ENCODE results near the gene RAD51B.

Gene RAD51B

DNA sequence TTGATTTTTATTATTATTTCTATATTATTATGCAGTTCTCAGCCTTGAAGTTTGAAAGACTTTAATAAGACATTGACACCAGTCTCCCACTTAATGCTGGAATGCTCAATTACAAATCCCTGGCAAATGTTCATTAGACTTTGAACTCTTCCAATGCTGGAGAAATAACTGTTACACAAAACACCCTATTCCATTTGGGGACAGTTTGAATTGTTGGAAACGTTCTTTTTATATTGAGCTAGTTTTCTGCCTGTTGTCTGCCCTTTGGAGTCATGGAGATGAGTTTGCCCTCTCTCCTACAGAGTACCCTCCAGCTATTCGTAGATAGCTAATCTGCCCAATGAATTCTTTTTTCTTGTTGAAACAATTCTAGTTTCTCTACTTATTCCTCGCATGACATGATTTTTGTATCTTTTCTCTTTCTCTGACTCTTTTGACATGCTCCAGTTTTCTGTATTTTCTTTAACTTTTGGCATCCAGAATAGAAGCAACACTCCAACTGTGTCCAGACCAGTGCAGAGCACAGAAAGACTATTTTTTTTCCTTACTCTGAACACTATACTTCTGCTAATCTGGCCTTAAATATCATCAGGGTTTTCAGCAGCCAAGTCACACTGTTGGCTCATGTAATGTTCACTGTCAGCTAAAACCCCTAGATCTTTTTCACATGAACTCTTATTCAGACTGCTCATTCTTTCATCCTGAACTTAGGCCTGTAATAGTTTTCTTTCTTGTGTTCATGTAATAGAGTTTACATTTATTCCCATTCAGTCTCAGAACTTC lies 379.3 kb downstream of the RAD51B start:
- H3K4me3 ChIP-seq (ENCODE audit: low read depth, low read length), result no peak overlapping the region
- no peak for DNase-seq (ENCODE audit: low read depth)
- TF ChIP-seq, protein P1, sequence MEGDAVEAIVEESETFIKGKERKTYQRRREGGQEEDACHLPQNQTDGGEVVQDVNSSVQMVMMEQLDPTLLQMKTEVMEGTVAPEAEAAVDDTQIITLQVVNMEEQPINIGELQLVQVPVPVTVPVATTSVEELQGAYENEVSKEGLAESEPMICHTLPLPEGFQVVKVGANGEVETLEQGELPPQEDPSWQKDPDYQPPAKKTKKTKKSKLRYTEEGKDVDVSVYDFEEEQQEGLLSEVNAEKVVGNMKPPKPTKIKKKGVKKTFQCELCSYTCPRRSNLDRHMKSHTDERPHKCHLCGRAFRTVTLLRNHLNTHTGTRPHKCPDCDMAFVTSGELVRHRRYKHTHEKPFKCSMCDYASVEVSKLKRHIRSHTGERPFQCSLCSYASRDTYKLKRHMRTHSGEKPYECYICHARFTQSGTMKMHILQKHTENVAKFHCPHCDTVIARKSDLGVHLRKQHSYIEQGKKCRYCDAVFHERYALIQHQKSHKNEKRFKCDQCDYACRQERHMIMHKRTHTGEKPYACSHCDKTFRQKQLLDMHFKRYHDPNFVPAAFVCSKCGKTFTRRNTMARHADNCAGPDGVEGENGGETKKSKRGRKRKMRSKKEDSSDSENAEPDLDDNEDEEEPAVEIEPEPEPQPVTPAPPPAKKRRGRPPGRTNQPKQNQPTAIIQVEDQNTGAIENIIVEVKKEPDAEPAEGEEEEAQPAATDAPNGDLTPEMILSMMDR (IDR thresholded peaks at IDR 0.05; ENCODE audit: insufficient read depth, low read depth, low read length, missing control alignments), result no peak

DNA sequence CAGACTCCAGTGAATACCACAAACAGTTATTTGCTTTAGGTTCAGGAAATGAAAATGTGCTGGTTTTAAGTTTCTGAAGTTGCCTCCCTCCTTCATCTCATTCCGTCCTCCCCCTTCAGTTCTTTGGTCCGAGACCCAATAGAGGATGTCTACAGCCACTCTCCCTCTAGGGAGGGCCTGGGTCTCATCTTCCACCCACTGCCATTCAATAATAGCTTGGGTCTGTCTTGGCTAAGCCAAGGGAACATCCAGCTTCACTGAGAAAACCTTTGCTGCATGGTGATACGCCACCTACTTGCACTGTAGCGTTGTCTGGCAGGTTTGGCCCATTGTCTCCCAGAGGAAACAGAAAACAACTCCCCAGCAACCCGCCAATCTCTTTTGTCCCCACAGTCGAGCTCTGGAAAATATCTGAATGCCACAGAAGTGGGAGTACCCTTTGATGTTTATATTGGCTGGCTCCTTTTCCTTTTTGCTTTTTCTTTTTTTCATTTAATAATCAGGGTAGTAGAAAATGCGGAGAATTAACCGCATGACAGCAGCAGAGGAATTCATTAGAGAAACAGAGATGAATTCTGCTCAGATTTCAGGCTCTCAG lies 380.1 kb downstream of the RAD51B start:
- DNase-seq (ENCODE audit: low read depth), result no peak
- H3K4me3 ChIP-seq (ENCODE audit: low read depth, low read length), result no peak overlapping the region
- TF ChIP-seq, protein P1 (IDR thresholded peaks at IDR 0.05; ENCODE audit: insufficient read depth, low read depth, low read length, missing control alignments), result no peak

DNA sequence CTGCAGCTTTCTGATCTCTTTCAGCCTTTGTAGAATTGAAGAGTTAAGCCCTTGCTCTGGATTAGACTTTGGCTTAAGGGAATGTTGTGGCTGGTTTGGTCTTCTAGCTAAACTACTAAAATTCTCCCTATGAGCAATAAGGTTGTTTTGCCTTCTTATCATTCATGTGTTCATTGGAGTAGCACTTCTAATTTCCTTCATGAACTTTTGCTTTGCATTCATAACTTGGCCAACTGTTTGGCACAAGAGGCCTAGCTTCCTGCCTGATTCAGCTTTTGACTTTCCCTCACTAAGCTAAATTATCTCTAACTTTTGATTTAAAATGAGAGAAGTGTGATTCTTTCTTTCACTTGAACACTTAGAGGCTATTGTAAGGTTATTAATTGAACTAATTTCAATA lies 384.3 kb downstream of the RAD51B start:
- TF ChIP-seq, protein P1 (IDR thresholded peaks at IDR 0.05; ENCODE audit: insufficient read depth, low read depth, low read length, missing control alignments), result no peak
- DNase-seq (ENCODE audit: low read depth), result no peak
- H3K4me3 ChIP-seq (ENCODE audit: low read depth, low read length), result no peak overlapping the region

DNA sequence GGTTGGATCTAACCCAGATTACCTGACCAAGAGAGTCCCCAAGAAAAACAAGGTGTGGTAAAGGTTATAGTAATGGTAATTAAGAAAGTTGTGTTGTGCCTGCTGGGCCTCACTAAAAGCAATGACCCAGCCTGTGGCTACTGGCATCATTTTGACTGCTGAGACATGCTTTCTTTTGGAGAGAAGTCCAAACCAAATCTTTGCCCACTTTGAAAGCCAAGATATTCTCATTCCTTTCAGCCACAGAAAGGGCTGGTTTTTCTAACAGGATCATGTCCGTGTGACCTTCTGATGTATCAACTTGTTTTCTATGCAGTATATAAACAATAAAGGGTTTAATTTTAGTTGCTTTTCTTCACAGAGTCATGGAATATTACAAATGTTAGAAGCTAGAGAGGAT lies 388.6 kb downstream of the RAD51B start:
- no peak for DNase-seq (ENCODE audit: low read depth)
- TF ChIP-seq, protein P1 (IDR thresholded peaks at IDR 0.05; ENCODE audit: insufficient read depth, low read depth, low read length, missing control alignments), result no peak
- H3K4me3 ChIP-seq (ENCODE audit: low read depth, low read length), result no peak overlapping the region

DNA sequence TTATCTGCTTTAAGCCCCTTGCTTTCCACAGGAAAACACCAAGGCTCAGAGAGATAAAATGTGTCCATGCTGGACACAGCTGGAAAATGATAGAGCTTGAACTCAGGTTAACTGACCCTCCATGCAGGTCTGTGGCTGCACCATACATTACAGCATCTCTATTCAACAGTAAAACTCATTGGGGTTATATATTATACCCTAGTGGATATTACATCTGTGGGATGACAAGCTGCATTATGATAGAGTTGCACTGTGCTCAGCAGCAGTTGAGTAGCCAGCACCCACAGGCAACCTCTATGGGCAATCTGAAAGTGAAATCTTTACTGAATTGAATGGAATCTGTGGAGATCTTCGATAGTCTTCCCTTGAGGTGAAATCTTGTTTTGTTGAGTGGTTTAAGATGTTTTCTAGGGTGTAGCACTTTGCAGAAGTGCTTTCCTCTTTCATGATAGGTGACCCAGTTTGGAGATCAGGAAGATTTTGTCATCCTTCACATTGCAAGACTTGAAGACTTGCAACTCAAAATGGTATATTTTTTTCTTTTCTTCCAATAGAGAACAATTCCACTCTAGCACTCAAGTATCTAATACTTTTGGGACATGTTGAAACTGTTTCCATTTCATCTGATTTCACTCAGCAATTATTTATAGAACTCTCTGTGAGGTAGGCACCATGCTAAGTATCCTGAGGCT lies 389.2 kb downstream of the RAD51B start:
- DNase-seq (ENCODE audit: low read depth), result peak; percentile 48
- H3K4me3 ChIP-seq (ENCODE audit: low read depth, low read length), result no peak overlapping the region
- TF ChIP-seq, protein P1 (IDR thresholded peaks at IDR 0.05; ENCODE audit: insufficient read depth, low read depth, low read length, missing control alignments), result no peak

DNA sequence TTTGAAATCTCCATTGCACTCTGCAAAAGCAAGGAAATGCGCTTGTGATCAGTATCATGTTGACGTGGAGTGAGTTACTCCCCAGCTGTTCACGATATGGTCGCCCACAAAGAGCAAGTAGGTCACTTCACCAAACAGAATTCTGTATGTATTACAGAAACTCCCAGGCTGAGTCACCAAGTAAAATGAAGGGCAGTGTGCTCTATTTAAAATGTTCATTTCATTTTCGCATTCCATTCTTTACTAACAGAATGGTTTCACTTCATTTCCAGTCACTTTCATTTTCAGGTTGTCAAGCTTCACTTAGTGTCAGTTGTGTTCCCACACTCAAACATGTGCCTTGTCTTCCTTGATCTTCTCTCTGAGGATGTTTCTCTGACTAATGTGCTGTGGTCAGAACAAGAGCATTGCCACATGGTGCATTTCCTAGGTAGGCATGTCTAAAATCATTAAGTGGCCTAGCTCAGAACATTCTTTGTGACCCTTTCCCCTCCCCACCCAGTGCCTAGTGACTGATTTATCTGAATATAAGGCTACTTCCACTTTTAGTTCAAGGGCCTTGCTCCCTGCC lies 391.2 kb downstream of the RAD51B start:
- H3K4me3 ChIP-seq (ENCODE audit: low read depth, low read length), result peak overlapping the region; percentile 32; the same call in 1 of the 2 replicates
- peak; percentile 95 for DNase-seq (ENCODE audit: low read depth)
- TF ChIP-seq, protein P1 (IDR thresholded peaks at IDR 0.05; ENCODE audit: insufficient read depth, low read depth, low read length, missing control alignments), result no peak

Measured in GM12865 (cell line).